GM12875 (cell line): ENCODE results near the gene SHISA9.
A peak's percentile ranks its signal among the peaks of the same experiment; 100 is the strongest.
"Not testable (repeated sequence)": the region's sequence is repeated elsewhere in the genome, so short reads cannot be mapped to it uniquely, and the experiment has no call there.

ENCODE experiments used
- H3K4me3 ChIP-seq: one replicate; pipeline ENCODE4 v1.5.1; 2011; ENCODE audit warnings: low read depth, low read length, control low read depth
- TF ChIP-seq, protein P1 (sequence below): IDR thresholded peaks from 2 replicates; pipeline ENCODE4 v1.5.1; 2011; ENCODE audit warnings: low read depth, mild to moderate bottlenecking, control low read depth, inconsistent platforms, low read length, moderate library complexity, borderline replicate concordance; ENCODE audit not compliant: insufficient read depth

SHISA9 gene

DNA sequence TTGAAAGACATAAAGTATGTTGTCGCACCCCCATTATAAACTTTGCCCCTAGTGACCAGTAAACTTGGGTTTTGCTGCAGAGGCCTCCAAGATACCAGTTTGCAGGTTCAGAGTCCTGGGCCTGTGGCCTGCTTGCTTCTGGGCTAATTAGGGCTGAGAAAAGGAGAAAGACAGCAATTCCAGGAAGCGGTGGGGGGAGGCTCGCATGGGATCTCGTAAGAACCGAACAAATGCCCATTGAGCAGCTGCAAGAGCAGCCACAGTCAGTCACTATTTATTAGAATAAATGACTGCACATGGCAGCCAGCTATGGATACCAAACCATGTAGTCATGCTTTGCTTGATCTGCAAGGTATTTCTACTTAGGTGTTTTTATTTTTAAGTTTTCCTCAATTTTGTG, 4.9 kb downstream of the SHISA9 start:
- TF ChIP-seq, protein P1, sequence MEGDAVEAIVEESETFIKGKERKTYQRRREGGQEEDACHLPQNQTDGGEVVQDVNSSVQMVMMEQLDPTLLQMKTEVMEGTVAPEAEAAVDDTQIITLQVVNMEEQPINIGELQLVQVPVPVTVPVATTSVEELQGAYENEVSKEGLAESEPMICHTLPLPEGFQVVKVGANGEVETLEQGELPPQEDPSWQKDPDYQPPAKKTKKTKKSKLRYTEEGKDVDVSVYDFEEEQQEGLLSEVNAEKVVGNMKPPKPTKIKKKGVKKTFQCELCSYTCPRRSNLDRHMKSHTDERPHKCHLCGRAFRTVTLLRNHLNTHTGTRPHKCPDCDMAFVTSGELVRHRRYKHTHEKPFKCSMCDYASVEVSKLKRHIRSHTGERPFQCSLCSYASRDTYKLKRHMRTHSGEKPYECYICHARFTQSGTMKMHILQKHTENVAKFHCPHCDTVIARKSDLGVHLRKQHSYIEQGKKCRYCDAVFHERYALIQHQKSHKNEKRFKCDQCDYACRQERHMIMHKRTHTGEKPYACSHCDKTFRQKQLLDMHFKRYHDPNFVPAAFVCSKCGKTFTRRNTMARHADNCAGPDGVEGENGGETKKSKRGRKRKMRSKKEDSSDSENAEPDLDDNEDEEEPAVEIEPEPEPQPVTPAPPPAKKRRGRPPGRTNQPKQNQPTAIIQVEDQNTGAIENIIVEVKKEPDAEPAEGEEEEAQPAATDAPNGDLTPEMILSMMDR, result no peak
- no peak overlapping the region for H3K4me3 ChIP-seq

DNA sequence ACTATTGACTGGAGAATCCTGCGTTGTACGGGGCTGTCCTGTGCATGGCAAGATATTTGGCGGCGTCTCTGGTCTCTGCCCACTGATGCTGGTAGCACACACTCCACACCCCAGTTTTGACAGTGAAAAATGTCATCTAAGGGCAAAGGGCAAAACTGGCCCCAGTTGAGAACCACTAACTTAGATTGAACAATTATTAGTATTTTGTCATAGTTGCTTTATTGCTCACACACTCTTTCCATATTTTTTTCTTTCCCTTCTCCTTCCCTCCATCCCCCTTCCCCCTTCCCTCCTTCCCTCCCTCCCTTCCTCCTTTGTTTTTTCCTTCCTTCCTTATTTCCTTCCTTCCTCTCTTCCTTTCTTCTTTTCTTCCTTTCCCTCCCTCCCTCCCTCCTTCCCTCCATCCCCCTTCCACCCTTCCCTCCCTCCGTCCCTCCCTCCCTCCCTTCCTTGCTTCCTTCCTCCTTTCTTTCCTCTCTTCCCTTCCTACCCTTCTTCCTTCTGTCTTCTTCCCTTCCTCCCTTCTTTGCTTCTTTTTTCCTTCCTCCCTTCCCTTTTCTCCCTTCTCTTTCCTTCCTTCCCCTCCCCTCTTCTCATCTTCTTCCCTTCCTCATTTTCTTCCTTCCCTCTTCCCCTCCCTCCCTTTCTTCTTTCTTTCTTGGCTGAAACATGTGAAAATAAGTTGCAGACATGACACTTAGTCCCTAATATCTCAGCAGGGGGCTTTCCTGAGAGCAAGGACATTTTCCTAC, 5.5 kb downstream of the SHISA9 start:
- TF ChIP-seq, protein P1, result no peak
- no peak overlapping the region for H3K4me3 ChIP-seq

DNA sequence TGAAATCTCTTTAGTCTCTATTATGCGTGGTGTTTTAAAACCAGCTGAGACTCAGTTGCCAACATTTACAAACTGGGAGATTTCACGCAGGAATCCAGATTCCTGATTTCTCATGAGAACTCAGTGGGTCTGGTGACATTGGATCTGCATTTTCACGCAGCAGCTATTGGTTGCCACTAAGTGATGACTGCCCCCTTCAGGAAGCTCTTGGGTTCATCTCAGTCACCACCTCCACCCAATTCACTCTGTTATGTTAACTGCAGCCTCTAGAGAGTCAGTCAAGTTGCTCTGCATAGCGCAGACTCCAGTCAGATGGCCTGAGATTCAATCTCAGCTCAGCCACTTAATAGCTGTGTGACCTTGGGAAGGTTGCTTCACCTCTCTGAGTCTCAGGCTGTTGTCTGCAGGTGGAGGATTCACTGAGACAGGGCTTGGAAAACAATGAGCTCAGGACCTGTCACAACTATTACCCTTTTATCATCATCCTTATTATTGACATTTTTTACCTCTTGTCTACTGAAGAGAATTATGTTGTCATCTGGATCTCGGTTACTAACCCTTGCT, 6.4 kb downstream of the SHISA9 start:
- TF ChIP-seq, protein P1, result peak; percentile 48; the same call in 1 of the 2 replicates

DNA sequence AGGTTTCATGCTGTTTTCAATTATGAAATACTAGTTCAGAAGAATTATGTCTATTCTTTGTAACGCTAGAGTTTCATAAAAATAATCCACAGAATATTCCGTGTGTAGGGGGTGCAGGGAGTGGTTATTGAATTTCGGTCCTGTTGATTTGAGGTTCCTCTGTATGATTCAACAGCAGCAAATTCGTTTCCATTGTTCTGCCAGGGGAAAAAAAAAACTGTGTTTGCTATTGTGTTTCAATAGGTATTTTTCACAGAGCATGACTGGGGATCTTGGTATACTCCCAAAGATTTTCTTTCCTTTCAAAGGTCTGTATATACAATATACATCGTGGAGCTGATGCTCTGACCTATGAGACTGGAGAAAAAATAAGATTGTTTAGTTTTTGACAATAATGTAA, 15.8 kb downstream of the SHISA9 start:
- H3K4me3 ChIP-seq, result no peak overlapping the region
- TF ChIP-seq, protein P1, result no peak

More for the DNA sequence above, 6.4 kb downstream of the SHISA9 start:
- H3K4me3 ChIP-seq, result no peak overlapping the region

DNA sequence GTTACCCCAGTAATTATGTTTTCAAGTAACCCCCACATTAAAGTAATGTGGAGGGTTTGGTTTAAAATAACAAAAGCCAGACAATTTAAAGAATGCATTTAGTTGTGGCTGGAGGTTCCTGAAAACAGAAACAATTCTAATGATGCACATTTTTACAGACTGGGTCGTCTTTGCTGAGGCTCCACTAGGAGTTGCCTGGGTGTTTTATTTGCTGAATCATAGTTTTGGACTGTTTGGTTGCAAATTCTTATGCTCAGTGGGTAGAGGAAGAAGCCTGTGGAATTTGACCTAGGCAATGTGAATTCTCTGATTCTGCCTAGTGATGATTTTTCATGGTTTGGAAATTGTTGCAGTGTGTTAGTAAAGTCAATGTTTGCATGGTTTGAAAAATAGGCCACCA, 16.3 kb downstream of the SHISA9 start:
- H3K4me3 ChIP-seq, result no peak overlapping the region
- TF ChIP-seq, protein P1, result no peak

DNA sequence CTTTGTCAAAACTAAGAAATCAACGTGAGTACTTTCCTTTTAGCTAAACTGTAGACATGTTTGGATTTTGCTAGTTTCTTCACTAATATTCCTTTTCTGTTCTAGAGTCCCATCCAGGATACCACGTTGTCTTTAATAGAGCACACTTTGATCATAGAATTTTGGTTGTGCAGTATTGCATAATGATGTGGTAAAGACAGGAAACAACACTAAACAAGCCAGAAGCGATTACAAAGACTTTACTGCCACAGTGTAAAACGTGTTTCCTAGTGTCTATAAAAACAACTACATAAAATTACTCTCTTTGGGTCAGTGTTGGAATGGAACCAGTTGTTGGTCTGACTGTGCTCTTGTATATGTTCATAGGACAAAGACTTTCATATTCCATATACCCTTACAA, 19.3 kb downstream of the SHISA9 start:
- H3K4me3 ChIP-seq, result no peak overlapping the region
- TF ChIP-seq, protein P1, result no peak

GRCh38 chr16:12923640-12924039, 22.2 kb downstream of the SHISA9 start:
- H3K4me3 ChIP-seq, result not testable (repeated sequence)
